Astrocyte of the spinal cord (primary cell): ENCODE results near the gene CCDC192.

ENCODE experiments used
- DNase-seq: peaks from one replicate; pipeline ENCODE4 v3.0.0; 2011; ENCODE audit warnings: low read depth, low spot score
- H3K4me3 ChIP-seq: 2 replicates; pipeline ENCODE4 v1.5.1; 2011; ENCODE audit warnings: low read depth, mild to moderate bottlenecking, low read length, moderate library complexity
- CTCF ChIP-seq: IDR thresholded peaks from 2 replicates; pipeline ENCODE4 v1.5.1; 2012; ENCODE audit warnings: low read depth, mild to moderate bottlenecking, low read length, inconsistent platforms
- in situ Hi-C: cut with HindIII; loops from 2 replicates; pipeline ENCODE4 v1.10.0; 2017; ENCODE audit warnings: low sequenced_read_pairs

The CCDC192 gene

DNA sequence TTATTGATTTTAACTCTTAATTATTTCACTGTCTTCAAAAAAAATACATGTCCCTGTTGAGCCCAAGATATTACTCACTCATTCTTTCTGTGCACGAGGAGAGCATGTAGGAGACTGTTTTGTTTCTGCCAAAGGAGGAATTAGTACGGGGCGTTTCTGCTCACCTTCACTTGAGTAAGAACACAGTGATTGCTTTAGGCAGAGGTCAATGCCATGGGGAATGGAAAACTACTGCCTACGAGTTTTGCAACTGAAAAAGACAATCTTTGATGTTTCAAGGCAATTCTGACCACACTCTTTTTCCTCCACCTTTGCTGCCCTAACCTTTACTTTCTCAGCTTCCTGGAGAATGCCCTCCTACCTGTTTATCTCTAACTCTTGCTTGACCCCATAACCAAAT lies 109.4 kb downstream of the CCDC192 start:
- H3K4me3 ChIP-seq: no peak overlapping the region
- in situ Hi-C loops: no loop called here
- no peak for TF ChIP-seq CTCF
- no peak for DNase-seq

DNA sequence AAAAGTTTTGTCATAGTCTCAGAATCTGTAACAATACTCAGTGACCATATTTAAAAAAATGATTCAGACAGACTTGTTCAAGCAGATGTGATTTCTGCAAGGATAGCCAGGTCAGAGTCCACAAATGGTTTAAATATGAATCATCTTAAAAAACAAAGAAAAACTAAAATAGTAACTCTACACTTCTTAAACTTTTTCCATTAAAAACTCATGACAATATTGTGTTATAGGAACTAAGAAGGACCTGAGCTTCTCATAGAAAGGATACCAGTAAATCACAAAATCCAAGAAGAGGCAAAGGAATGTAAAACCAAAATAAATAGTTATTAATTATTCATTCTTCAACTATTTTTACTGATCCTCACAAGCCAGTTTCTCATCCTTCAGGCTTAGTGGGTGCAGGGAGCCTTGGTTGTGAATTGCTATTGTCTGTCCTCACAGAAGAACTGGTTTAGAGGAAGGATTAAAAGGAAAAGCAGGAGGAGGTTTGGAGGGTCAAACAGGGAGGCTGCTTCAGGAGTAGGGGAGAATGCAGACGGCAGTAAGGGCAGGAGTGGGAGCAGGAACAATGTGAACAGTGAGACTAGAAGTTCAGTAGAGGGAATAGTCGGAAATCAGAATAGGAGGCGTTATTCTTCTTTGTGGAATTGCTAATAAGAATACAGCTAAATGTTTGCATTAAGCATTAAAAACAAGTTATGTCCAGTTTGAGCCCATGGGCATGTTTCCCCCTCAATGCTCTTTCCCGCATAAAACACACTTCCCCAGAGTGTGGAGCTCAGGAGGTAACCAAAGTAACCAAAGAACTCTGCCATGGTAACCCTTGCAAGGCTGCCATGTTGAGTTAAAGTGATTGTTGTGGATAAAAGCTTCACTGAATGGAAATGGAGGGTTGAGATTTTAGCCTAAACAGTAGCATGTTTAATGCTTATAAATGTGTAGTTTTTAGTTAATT lies 110.7 kb downstream of the CCDC192 start:
- peak; percentile 89 for DNase-seq
- in situ Hi-C loops: no loop called here
- TF ChIP-seq CTCF: no peak
- H3K4me3 ChIP-seq: no peak overlapping the region

DNA sequence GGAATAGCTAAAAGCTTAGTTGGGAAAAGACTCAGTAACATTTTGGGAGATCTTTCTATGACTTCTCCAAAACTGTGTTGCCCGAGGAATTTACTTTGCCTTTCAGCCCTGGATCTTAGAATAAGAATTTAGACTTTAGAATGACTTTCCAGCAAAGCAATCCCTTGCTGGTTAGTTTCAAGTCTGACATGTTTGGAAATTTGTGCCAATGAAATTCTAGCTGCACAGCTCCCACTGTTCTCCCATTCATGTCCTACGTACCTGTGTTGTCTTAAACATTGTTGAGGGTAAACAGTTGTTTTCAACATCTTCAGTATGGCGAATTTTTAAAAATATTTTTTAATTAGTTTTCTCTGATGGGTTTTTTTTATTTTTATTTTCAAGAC lies 111.4 kb downstream of the CCDC192 start:
- no peak for DNase-seq
- no peak overlapping the region for H3K4me3 ChIP-seq
- no peak for TF ChIP-seq CTCF
- in situ Hi-C loops: no loop called here

- H3K4me3 ChIP-seq: no peak overlapping the region
- peak; percentile 64 for DNase-seq
- in situ Hi-C loops: no loop called here
- TF ChIP-seq CTCF: no peak
Observed at GRCh38 chr5:127820910-127821553, 117.8 kb downstream of the CCDC192 start.

DNA sequence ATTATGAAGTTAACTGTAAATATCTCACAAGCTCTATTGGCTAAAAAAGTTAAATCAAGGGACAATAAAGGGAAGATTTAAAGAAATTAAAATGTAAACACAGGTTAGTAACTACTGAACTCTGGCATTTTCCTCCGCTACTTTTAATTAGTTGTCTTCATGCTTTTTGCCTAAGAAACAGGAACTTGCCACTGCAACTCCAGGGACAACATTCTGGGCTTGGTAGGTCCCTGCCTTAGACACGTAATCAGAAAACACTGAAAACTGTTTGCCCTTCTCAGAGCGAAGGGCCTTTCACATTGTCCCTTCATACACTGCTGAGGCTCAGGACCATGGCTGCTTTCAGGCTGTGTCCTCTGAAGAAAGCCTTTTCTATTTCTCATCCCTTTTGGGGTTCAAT lies 118.7 kb downstream of the CCDC192 start:
- no peak overlapping the region for H3K4me3 ChIP-seq
- no peak for DNase-seq
- TF ChIP-seq CTCF: no peak
- in situ Hi-C loops: no loop called here

DNA sequence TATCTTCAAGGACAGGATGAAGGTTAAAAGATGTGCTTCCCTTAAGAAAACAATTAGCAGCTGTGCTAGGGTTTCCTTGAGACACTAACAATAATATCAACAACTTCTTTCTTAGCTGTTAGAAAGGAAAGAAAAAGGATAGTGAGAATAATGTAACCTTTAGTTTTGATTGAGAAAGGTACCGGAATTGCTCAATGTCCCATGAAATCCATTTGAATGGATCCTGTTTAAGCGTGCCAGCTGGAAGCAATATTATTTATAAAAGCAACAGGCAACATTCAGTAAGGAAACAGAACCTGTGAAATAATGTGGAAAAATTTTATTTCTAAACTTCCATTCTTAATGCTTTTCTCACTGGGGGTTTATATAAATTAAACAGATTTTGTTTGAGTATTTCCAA lies 120.9 kb downstream of the CCDC192 start:
- in situ Hi-C loops: no loop called here
- no peak for DNase-seq
- no peak overlapping the region for H3K4me3 ChIP-seq
- no peak for TF ChIP-seq CTCF
